Activated CD4-positive, alpha-beta memory T cell treated with anti-CD3 and anti-CD28 coated beads, Interleukin-2, amount 10 ng/mL, durations not matched to agents 7 days and 5 days (primary cell): ENCODE data around the gene BMPR2. TPM values are rescaled to one million over a fixed set of nuclear protein-coding genes. Genes with fewer than 3 reads are reported as not detected.
"Not testable (repeated sequence)": the region's sequence is repeated elsewhere in the genome, so short reads cannot be mapped to it uniquely, and the experiment has no call there.

Source experiments
- CTCF ChIA-PET: fragments of 350-600 bp; sonication (Branson Sonifier 250); formaldehyde crosslinking; loops from one replicate; lab custom pipeline; 2021; ENCODE audit warnings: antibody characterized with exemption, inconsistent platforms; lab: Charles Lee
- POLR2A ChIA-PET: fragments of 350-600 bp; sonication (Branson Sonifier 250); formaldehyde crosslinking; loops from one replicate; lab custom pipeline; 2021; ENCODE audit warnings: antibody characterized with exemption; lab: Charles Lee
- DNase-seq: peaks from one replicate; pipeline ENCODE4 v3.0.0-alpha.2; 2020
- H3K27ac Mint-ChIP-seq: one replicate; pipeline ENCODE4 v1.8.0; 2021; ENCODE audit warnings: mild to moderate bottlenecking, mixed read lengths
- H3K27me3 Mint-ChIP-seq: one replicate; pipeline ENCODE4 v1.8.0; 2021; ENCODE audit warnings: mixed read lengths
- H3K36me3 Mint-ChIP-seq: one replicate; pipeline ENCODE4 v1.8.0; 2021; ENCODE audit warnings: low read depth, mixed read lengths
- H3K4me1 Mint-ChIP-seq: one replicate; pipeline ENCODE4 v1.8.0; 2021; ENCODE audit warnings: mixed read lengths
- H3K4me3 Mint-ChIP-seq: one replicate; pipeline ENCODE4 v1.8.0; 2021; ENCODE audit warnings: mild to moderate bottlenecking, mixed read lengths
- H3K9me3 Mint-ChIP-seq: one replicate; pipeline ENCODE4 v1.8.0; 2021; ENCODE audit warnings: mixed read lengths
- total RNA-seq, 2 experiments: library from RNA; stranded (reverse); gene quantifications; one replicate each; pipeline ENCODE4 v1.2.3, GENCODE V29; 2021

The BMPR2 gene
- total RNA-seq, 2 experiments from 2014 or later: 9.7 to 10.6 TPM

- POLR2A ChIA-PET: no interaction called here
- Mint-ChIP-seq H3K36me3 (peaks cover 5% of the 10 kb centered on the region), H3K9me3 (no peaks in the 10 kb centered on the region), H3K4me3 (no peak overlapping the region), H3K27me3 (no peaks in the 10 kb centered on the region), H3K27ac (no peak overlapping the region), H3K4me1 (peaks cover 16% of the 10 kb centered on the region)
- CTCF ChIA-PET: no interaction called here
- no peak for DNase-seq
Measured at GRCh38 chr2:202529389-202529788, 153.3 kb downstream of the BMPR2 start.

- POLR2A ChIA-PET: no interaction called here
- no peak for DNase-seq
- peaks cover 16% of the 10 kb centered on the region for H3K4me1 Mint-ChIP-seq
- H3K4me3 Mint-ChIP-seq: no peak overlapping the region
- H3K27ac Mint-ChIP-seq: no peak overlapping the region
- H3K9me3 Mint-ChIP-seq: no peaks in the 10 kb centered on the region
- H3K27me3 Mint-ChIP-seq: no peaks in the 10 kb centered on the region
- CTCF ChIA-PET: no interaction called here
- peaks cover 5% of the 10 kb centered on the region for H3K36me3 Mint-ChIP-seq
Measured at GRCh38 chr2:202530038-202530437, 153.9 kb downstream of the BMPR2 start.

DNA sequence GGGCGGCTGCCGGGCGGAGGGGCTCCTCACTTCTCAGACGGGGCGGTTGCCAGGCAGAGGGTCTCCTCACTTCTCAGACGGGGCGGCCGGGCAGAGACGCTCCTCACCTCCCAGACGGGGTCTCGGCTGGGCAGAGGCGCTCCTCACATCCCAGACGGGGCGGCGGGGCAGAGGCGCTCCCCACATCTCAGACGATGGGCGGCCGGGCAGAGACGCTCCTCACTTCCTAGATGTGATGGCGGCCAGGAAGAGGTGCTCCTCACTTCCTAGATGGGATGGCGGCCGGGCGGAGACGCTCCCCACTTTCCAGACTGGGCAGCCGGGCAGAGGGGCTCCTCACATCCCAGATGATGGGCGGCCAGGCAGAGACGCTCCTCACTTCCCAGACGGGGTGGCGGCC is 159.2 kb downstream of the BMPR2 start:
- H3K4me3 Mint-ChIP-seq, CTCF ChIA-PET, POLR2A ChIA-PET, H3K36me3 Mint-ChIP-seq, H3K27me3 Mint-ChIP-seq, H3K9me3 Mint-ChIP-seq, H3K27ac Mint-ChIP-seq, DNase-seq, H3K4me1 Mint-ChIP-seq: not testable (repeated sequence)

DNA sequence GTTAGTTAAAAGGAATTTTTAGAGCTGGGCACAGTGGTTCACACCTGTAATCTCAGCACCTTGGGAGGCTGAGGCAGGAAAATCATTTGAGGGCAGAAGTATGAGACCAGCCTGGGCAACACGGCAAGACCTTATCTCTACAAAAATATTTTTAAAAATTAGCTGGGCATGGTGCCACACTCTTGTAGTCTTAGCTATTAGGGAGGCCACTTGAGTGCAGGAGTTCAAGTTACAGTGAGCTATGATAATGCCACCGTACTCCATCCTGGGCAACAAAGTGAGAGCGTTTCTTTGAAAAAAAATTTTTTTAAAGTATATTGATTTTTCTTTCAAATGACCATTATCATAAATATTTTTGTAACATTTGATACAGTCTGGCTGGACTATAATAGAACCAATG is 165.0 kb downstream of the BMPR2 start:
- Mint-ChIP-seq H3K27me3 (no peaks in the 10 kb centered on the region), H3K4me1 (no peaks in the 10 kb centered on the region), H3K27ac (no peak overlapping the region), H3K9me3 (no peaks in the 10 kb centered on the region), H3K36me3 (no peaks in the 10 kb centered on the region), H3K4me3 (no peak overlapping the region)
- ChIA-PET POLR2A (no interaction called here), CTCF (no interaction called here)
- DNase-seq: no peak

- CTCF ChIA-PET: no interaction called here
Measured at GRCh38 chr2:202542142-202542541, 166.0 kb downstream of the BMPR2 start.

GRCh38 chr2:202545523-202545922 is 169.4 kb downstream of the BMPR2 start:
- Mint-ChIP-seq H3K27ac (no peak overlapping the region), H3K4me3 (no peak overlapping the region), H3K4me1 (no peaks in the 10 kb centered on the region), H3K36me3 (no peaks in the 10 kb centered on the region), H3K27me3 (no peaks in the 10 kb centered on the region), H3K9me3 (no peaks in the 10 kb centered on the region)
- CTCF ChIA-PET: no interaction called here
- no peak for DNase-seq
- POLR2A ChIA-PET: no interaction called here

More at GRCh38 chr2:202542142-202542541, 166.0 kb downstream of the BMPR2 start:
- Mint-ChIP-seq H3K27ac (no peak overlapping the region), H3K36me3 (no peaks in the 10 kb centered on the region), H3K4me3 (no peak overlapping the region), H3K4me1 (no peaks in the 10 kb centered on the region), H3K9me3 (no peaks in the 10 kb centered on the region), H3K27me3 (no peaks in the 10 kb centered on the region)
- POLR2A ChIA-PET: no interaction called here
- no peak for DNase-seq

DNA sequence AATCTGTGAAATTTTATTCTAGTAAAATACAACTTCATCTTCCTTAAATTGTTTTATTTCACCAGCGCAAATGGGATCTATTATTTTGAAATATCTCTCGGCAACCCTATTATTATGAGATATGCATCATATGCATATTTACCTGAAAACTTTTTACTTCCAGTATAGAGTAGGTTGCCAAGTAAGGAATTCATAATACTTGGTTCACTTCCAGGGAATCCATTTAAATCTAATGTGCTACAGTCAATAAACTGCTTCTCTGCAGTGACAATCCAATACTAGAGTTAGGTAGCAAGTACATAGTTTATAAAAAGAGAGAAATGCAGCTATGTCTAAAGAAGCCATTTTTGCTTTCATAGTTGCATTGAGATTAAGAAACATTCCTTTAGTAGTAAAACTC is 169.8 kb downstream of the BMPR2 start:
- no peaks in the 10 kb centered on the region for H3K9me3 Mint-ChIP-seq
- H3K36me3 Mint-ChIP-seq: no peaks in the 10 kb centered on the region
- no peaks in the 10 kb centered on the region for H3K4me1 Mint-ChIP-seq
- POLR2A ChIA-PET: no interaction called here
- DNase-seq: no peak
- no peak overlapping the region for H3K27ac Mint-ChIP-seq
- CTCF ChIA-PET: no interaction called here
- no peak overlapping the region for H3K4me3 Mint-ChIP-seq
- H3K27me3 Mint-ChIP-seq: no peaks in the 10 kb centered on the region

DNA sequence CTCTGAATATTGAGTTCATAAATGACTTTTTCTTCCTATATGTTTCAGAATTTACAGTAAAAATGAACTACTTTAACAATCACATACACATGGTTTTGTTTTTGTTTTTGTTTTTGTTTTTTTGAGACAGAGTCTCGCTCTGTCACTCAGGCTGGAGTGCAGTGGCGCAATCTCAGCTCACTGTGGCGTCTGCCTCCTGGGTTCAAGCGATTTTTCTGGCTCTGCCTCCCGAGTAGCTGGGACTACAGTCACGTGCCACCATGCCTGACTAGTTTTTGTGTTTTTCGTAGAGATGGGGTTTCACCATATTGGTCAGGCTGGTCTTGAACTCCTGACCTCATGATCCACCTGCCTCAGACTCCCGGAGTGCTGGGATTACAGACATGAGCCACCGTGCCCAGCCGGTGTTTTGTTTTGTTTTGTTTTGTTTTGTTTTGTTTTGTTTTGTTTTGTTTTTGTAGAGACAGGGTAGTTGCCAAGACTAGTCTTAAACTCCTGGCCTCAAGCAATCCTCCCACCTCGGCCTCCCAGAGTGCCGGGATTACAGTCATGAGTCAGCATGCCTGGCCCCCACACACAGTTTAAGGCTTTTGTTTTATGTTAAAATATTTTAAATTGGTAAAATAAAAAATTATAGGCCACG is 170.5 kb downstream of the BMPR2 start:
- H3K4me1 Mint-ChIP-seq, POLR2A ChIA-PET, DNase-seq, H3K9me3 Mint-ChIP-seq, H3K36me3 Mint-ChIP-seq, H3K27me3 Mint-ChIP-seq, H3K4me3 Mint-ChIP-seq, H3K27ac Mint-ChIP-seq, CTCF ChIA-PET: not testable (repeated sequence)

GRCh38 chr2:202548240-202548639 is 172.1 kb downstream of the BMPR2 start:
- CTCF ChIA-PET: no interaction called here
- Mint-ChIP-seq H3K36me3 (no peaks in the 10 kb centered on the region), H3K9me3 (no peaks in the 10 kb centered on the region), H3K4me3 (no peak overlapping the region), H3K27me3 (no peaks in the 10 kb centered on the region), H3K27ac (no peak overlapping the region), H3K4me1 (no peaks in the 10 kb centered on the region)
- POLR2A ChIA-PET: no interaction called here
- no peak for DNase-seq

- H3K9me3 Mint-ChIP-seq, H3K4me3 Mint-ChIP-seq, H3K27me3 Mint-ChIP-seq, CTCF ChIA-PET, H3K36me3 Mint-ChIP-seq, H3K4me1 Mint-ChIP-seq, DNase-seq, H3K27ac Mint-ChIP-seq, POLR2A ChIA-PET: not testable (repeated sequence)
Measured at GRCh38 chr2:202551000-202551399, 174.9 kb downstream of the BMPR2 start.

GRCh38 chr2:202555356-202555755 is 179.2 kb downstream of the BMPR2 start:
- Mint-ChIP-seq H3K27me3 (no peaks in the 10 kb centered on the region), H3K9me3 (no peaks in the 10 kb centered on the region), H3K36me3 (no peaks in the 10 kb centered on the region), H3K4me1 (peaks cover 9% of the 10 kb centered on the region), H3K4me3 (no peak overlapping the region), H3K27ac (no peak overlapping the region)
- peak; percentile 24 for DNase-seq
- ChIA-PET POLR2A (no interaction called here), CTCF (no interaction called here)

DNA sequence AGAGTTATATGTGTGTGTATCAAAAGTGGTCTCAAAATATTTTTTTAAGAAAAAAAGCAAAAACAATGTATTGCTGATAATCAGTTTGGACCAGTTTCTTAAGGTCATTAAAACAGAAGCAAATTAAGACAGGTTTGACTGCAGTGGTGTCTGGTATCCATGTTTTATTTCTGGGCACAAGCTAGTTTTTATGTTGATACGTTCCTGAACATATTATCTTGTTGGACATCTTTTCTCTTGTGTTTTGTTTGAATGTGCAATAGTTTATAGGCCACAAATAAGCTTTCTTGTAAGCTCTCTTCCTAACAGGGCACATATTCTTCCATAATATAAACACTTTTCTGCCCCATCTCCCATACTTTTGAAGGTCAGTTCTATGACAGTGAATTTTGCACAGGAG is 184.1 kb downstream of the BMPR2 start:
- ChIA-PET CTCF (interaction anchor here (1.0 kb wide), 1 partner anchor 28 kb away, joined by 4 read pairs; no protein-coding TSS in a partner anchor), POLR2A (no interaction called here)
- Mint-ChIP-seq H3K4me3 (no peak overlapping the region), H3K36me3 (no peaks in the 10 kb centered on the region), H3K9me3 (no peaks in the 10 kb centered on the region), H3K4me1 (peaks cover 8% of the 10 kb centered on the region), H3K27ac (no peak overlapping the region), H3K27me3 (no peaks in the 10 kb centered on the region)
- DNase-seq: no peak

- Mint-ChIP-seq H3K9me3 (no peaks in the 10 kb centered on the region), H3K4me1 (no peaks in the 10 kb centered on the region), H3K4me3 (no peak overlapping the region), H3K27ac (no peak overlapping the region), H3K36me3 (no peaks in the 10 kb centered on the region), H3K27me3 (no peaks in the 10 kb centered on the region)
- ChIA-PET POLR2A (no interaction called here), CTCF (no interaction called here)
- DNase-seq: no peak
Measured at GRCh38 chr2:202564226-202564625, 188.1 kb downstream of the BMPR2 start.

DNA sequence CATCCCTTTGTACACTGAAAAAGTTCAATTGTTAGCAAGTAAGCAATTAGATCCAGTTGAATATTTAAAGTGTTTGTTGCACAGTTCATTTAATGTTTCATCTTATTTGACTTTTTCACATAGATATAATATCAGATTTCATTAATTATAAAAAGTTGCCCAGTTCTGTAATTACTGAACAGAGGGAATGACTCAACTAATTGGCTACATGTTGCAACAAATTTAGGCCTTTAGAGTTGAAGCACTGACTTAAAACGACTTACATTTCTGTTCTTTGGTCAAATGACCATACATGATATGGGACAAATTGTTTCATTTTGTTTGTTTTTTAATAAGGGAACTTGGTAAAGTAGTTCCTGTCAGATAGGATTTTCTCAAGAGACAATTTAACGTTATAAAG is 190.2 kb downstream of the BMPR2 start:
- no peak for DNase-seq
- H3K27me3 Mint-ChIP-seq: no peaks in the 10 kb centered on the region
- no peaks in the 10 kb centered on the region for H3K36me3 Mint-ChIP-seq
- no peak overlapping the region for H3K4me3 Mint-ChIP-seq
- no peaks in the 10 kb centered on the region for H3K9me3 Mint-ChIP-seq
- ChIA-PET CTCF (no interaction called here), POLR2A (no interaction called here)
- no peak overlapping the region for H3K27ac Mint-ChIP-seq
- no peaks in the 10 kb centered on the region for H3K4me1 Mint-ChIP-seq
